ENCODE data around the gene ZNF598.

DNA sequence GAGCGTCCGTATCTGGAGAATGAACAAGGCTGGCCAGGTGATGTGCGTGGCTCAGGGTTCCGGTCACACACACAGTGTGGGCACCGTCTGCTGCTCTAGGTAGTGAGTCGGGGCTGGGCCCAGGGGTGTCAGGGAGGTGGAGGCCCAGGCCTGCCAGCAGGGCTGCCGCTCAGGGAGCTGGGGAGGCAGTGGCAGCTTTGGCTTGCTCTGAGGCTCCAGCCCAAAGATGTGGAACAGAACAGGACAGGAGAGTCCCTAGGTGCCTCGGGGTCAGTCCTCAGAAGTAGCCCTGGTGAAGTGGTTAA, 33.5 kb downstream of the ZNF598 start:
- TF ChIP-seq CTCF (IDR thresholded peaks at IDR 0.05) (no peak), ZFX (IDR thresholded peaks at IDR 0.05; ENCODE audit: borderline replicate concordance) (no peak)

All from 22Rv1 (cell line).